Measurements from ENCODE around the gene SIAH3.

DNA sequence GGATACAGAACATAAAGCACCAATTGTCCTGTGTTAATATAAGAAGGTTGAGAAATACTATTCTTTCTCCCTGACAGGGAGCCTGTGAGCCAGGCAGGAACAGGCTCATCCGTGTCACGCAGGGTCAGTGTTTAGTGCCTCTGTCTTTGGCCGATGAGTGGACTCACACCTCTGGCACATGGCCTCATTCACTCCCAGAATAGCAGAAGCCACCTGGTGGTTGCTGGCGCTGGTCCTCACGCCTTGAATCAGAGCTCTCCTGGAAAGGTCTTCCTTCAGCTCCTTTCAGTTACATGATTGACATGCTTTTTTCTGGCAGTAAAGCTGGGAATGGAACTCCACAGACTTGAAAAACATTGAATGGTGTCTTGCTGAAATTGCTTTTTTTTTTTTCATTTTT, 28.1 kb upstream of the SIAH3 start:
- TF ChIP-seq, protein P1, sequence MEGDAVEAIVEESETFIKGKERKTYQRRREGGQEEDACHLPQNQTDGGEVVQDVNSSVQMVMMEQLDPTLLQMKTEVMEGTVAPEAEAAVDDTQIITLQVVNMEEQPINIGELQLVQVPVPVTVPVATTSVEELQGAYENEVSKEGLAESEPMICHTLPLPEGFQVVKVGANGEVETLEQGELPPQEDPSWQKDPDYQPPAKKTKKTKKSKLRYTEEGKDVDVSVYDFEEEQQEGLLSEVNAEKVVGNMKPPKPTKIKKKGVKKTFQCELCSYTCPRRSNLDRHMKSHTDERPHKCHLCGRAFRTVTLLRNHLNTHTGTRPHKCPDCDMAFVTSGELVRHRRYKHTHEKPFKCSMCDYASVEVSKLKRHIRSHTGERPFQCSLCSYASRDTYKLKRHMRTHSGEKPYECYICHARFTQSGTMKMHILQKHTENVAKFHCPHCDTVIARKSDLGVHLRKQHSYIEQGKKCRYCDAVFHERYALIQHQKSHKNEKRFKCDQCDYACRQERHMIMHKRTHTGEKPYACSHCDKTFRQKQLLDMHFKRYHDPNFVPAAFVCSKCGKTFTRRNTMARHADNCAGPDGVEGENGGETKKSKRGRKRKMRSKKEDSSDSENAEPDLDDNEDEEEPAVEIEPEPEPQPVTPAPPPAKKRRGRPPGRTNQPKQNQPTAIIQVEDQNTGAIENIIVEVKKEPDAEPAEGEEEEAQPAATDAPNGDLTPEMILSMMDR (conservative IDR thresholded peaks at IDR 0.05; ENCODE audit: low read length), result 0 out of 2 replicates have a peak, but pooled peaks have one; percentile 21
- TF ChIP-seq EZH2phosphoT487 (IDR thresholded peaks at IDR 0.05; ENCODE audit: borderline replicate concordance, low read depth, low read length), result no peak
